Ammon's horn (tissue), 1 donor: ENCODE results near the gene PRRC2A.

Experiments
- DNase-seq: peaks from one replicate; pipeline ENCODE4 v3.0.0-alpha.2; 2016; ENCODE audit warnings: low spot score

PRRC2A gene

GRCh38 chr6:31666337-31666965, 45.9 kb downstream of the PRRC2A start:
- DNase-seq: no peak

DNA sequence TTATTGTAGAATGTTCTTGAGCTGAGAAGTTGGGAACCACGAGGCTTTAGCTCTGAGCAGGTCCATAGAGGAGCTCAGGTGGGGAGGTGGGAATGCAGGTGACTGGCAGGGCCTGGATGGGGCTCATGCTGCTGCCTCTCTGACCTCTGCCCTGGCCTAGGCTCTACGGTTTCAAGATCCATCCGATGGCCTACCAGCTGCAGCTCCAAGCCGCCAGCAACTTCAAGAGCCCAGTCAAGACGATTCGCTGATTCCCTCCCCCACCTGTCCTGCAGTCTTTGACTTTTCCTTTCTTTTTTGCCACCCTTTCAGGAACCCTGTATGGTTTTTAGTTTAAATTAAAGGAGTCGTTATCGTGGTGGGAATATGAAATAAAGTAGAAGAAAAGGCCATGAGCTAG, 49.2 kb downstream of the PRRC2A start, which contains the start of gene LY6G5B:
TSS of gene LY6G5B (plus strand) at position 301 of the 400 bp plus-strand sequence. CDS start 975 bp downstream, outside the sequence.
- no peak for DNase-seq

DNA sequence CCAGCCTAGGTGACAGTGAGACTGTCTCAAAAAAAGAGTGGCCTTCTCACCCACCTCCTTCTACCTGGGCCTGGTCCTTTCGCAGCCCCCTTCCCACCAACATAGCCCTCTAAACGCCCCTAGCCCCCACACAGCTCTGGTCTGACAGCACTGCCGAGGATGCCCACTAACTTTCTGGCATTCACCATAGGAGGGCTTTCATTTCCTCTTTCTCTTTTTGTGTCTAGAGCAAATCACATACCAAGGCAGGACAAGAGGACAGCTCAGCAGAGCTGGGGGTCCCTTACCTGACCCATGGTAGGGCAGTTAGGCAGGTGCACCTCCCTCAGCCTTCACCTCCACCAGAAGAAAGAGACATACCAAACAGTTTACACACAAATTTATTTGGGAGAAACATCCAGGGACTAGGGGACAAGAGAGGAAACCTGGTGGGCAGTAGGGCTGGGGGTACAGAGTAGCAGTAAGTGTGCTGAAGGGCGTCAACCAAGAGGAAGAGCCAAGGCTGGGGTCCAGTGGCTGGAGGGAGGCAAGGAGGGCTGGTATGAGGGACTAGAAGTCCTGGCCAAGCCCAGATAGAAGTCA, 55.9 kb downstream of the PRRC2A start:
- no peak for DNase-seq

GRCh38 chr6:31676904-31677303, 56.4 kb downstream of the PRRC2A start:
- DNase-seq: no peak

DNA sequence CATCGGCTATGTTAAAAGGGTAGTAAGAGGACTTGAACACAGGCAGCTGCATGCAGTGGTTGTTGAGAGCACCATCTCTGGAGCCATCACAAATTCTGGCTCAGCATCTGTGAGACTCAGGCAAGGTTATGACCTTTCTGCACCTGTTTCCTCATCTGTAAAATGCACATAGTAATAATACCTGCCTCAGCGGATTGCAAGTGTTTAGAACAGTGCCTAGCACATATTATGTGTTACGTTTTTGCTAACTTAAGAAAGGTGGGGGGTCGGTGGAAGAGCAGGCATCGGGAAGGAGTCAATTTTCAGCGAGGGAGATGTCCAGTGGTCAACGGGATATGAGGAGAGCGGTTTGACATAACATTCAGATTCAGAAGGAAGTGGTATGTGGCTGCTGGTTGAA, 57.4 kb downstream of the PRRC2A start:
- DNase-seq: no peak

- peak; percentile 92 for DNase-seq
These were observed 60.0 kb downstream of the PRRC2A start, which contains the start of gene LY6G5C for GRCh38 chr6:31680226-31681134. Gene LY6G5C, minus strand, starts transcription at chr6:31681067. Its CDS starts 694 bp downstream, at chr6:31680373.

DNA sequence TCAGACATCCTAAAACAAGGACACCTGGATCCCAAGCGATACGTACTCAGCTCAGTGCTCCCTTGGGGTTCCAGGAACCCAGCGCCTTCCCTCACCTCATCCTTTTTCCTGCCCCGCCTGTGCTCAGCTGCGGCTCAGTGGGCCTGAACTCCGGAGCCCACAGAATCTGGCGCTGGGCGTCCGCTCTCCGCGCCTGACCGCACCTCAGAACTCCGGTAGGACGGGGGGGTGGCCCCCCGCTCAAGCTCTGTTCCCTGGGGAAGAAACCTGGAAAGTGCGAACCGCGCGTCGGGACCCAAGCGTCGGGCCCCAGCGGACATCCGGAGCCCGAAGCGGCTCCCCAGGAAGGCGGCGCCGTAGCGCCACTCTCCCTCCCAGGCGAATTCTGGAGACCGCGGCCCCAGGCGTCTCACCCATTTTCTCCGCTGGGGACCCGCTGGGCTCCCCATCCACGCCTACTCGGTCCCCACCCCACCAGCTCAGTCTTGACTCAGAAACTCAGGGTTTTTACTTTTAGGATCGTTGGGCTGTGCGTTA, 60.7 kb downstream of the PRRC2A start:
- peak; percentile 32 for DNase-seq

DNA sequence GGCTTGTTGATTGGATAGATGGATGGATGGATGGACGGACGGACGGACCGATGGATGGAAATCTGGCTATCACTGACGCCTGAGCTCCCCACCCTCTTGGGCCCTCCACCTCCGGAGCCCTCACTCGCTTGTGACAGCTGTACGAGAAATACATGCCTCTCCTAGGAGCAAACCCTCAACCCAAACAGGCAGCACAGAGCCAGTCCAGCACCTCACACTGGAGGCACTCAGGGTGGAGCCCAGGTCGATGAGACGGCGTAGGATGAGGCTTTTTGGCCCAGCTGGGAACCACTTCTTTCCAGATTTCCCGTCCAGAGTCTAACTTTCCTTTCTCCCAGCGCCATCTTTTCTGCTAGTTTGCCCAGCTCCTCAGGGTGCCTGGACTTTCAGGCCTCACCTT, 63.1 kb downstream of the PRRC2A start:
- DNase-seq: no peak

DNA sequence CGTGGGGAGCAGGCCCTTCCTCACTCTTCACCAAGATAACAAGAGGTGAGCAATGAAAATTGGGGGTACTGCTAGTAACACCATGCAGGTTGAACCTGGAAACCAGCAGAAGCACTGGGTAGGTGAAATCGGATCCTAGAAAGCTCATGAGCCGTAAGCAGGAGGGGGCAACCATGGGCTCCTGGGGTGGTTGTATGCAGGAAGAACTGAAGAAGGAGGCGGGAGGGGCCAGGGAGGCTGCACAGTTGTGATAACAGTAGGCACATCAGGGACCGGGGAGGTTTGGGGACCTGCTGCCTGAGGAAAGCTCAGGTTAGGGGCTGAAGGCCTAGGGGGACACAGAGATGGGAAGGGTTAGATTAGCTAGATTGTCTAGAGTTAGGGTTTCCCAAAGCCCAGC, 66.0 kb downstream of the PRRC2A start:
- no peak for DNase-seq

DNA sequence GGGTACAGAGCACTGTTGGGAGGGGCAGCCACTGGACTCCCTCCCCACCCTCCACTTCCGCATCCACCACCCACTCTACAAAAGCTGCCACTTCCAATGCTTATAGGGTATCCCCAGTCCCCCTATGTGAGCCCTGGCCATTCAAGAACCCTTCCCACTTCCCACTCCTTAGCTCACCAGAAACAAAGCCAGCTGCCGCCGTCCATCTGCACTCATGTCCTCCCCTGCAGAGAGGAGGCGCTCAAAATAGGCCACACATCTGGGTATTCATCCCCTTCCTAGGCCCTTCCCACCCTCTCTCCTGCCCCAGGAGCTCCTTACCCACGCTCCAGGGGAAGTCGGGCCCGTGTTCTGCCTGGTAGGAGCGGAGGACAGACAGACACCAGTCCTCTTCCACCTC, 66.8 kb downstream of the PRRC2A start:
- no peak for DNase-seq
